ENCODE data around the gene DPP10. TPM values are rescaled to one million over a fixed set of nuclear protein-coding genes. Genes with fewer than 3 reads are reported as not detected.
A peak's percentile ranks its signal among the peaks of the same experiment; 100 is the strongest.

DPP10 gene
- total RNA-seq, 1 donor from 2014 or later = 1.1 TPM

DNA sequence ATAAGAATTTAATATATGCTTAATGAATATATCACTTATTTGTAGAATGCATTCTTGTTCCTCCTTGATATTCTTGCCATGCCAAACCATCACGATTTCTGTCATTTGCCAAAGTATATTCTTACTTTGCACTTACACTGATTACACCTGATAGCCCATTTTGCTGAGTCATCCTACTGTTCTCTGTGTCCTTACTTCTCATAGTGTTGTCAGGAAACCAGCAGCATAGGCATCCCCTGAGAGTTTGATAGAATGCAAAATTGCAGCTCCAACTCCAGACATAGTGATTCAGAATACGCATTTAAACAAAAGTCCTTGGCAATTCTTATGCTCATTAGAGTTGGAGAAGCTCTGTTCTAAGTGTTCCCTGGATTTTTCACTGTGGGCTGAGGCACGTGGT, 687.1 kb downstream of the DPP10 start:
- no peak overlapping the region for H3K4me3 Mint-ChIP-seq (ENCODE audit: unreplicated experiment)
- H3K4me1 Mint-ChIP-seq (ENCODE audit: low read depth, unreplicated experiment) = peaks cover 7% of the 10 kb centered on the region
- no peak for FAIRE-seq

DNA sequence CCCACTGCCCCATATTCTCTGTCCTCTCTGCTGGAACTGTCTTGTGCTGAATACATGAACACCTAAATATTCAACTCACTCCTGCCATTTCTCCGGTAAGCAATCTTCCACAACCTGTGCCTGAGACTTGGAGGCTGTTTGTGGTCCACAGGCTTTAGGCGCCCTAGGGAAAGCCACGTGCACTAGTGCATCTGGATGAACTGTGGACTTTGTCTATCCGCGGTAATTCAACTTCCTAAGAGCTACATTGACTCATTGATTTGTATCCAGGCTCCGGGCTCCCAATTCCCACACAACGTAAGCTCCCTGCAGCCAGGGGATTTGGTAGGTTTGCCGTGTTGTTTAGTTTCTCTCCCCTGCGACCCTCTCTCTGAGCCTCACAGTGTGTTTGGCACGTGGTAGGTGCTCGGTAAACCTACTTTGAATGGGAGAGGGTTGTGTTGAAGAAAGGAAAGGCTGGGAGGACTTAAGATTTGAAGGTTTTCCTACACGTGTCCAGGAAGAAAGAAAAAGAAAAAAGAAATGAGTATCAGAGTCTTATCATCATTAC, 718.2 kb downstream of the DPP10 start:
- H3K9me3 Mint-ChIP-seq (ENCODE audit: unreplicated experiment) = no peaks in the 10 kb centered on the region
- no peaks in the 10 kb centered on the region for H4K20me1 ChIP-seq (ENCODE audit: insufficient read depth, low read length)
- H3K4me3 ChIP-seq (ENCODE audit: insufficient read depth, low read depth, low read length) = no peak overlapping the region
- no peak overlapping the region for H2AFZ ChIP-seq (ENCODE audit: low read depth, low read length)
- no peaks in the 10 kb centered on the region for H3K36me3 ChIP-seq (ENCODE audit: insufficient read depth, low read length)
- peak overlapping the region; percentile 84 for H3K4me3 Mint-ChIP-seq (ENCODE audit: unreplicated experiment)
- H3K27me3 Mint-ChIP-seq (ENCODE audit: low read depth, unreplicated experiment) = peaks cover 27% of the 10 kb centered on the region
- no peak overlapping the region for H3K4me2 ChIP-seq (ENCODE audit: low read length)
- H3K27ac Mint-ChIP-seq (ENCODE audit: unreplicated experiment) = no peak overlapping the region
- H3K36me3 Mint-ChIP-seq (ENCODE audit: low read depth, unreplicated experiment) = no peaks in the 10 kb centered on the region
- FAIRE-seq (no peak), DNase-seq (ENCODE audit: low read depth) (no peak)
- no peaks in the 10 kb centered on the region for H3K79me2 ChIP-seq (ENCODE audit: insufficient read depth, low read length)
- no peaks in the 10 kb centered on the region for H3K4me1 ChIP-seq (ENCODE audit: insufficient read depth, low read length)
- no peak overlapping the region for H3K9ac ChIP-seq (ENCODE audit: low read length)
- TF ChIP-seq EZH2 (IDR thresholded peaks at IDR 0.05; ENCODE audit: insufficient read depth, low read length) = no peak
- TF ChIP-seq, protein P1, sequence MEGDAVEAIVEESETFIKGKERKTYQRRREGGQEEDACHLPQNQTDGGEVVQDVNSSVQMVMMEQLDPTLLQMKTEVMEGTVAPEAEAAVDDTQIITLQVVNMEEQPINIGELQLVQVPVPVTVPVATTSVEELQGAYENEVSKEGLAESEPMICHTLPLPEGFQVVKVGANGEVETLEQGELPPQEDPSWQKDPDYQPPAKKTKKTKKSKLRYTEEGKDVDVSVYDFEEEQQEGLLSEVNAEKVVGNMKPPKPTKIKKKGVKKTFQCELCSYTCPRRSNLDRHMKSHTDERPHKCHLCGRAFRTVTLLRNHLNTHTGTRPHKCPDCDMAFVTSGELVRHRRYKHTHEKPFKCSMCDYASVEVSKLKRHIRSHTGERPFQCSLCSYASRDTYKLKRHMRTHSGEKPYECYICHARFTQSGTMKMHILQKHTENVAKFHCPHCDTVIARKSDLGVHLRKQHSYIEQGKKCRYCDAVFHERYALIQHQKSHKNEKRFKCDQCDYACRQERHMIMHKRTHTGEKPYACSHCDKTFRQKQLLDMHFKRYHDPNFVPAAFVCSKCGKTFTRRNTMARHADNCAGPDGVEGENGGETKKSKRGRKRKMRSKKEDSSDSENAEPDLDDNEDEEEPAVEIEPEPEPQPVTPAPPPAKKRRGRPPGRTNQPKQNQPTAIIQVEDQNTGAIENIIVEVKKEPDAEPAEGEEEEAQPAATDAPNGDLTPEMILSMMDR (IDR thresholded peaks at IDR 0.05; ENCODE audit: insufficient read depth, low read depth, low read length) = no peak
- no peaks in the 10 kb centered on the region for H3K4me1 Mint-ChIP-seq (ENCODE audit: low read depth, unreplicated experiment)
- no peak overlapping the region for H3K27ac ChIP-seq (ENCODE audit: low read depth, low read length)
- peaks cover 15% of the 10 kb centered on the region for H3K27me3 ChIP-seq (ENCODE audit: insufficient read depth, low read length)
- H3K9me3 ChIP-seq (ENCODE audit: insufficient read depth, low read depth, low read length) = no peaks in the 10 kb centered on the region

More for the DNA sequence above, 687.1 kb downstream of the DPP10 start:
- Histone ChIP-seq H3K4me3 (ENCODE audit: insufficient read depth, low read depth, low read length) (no peak overlapping the region), H3K4me2 (ENCODE audit: low read length) (no peak overlapping the region), H2AFZ (ENCODE audit: low read depth, low read length) (no peak overlapping the region), H3K4me1 (ENCODE audit: insufficient read depth, low read length) (no peaks in the 10 kb centered on the region), H3K9me3 (ENCODE audit: insufficient read depth, low read depth, low read length) (no peaks in the 10 kb centered on the region), H3K9ac (ENCODE audit: low read length) (no peak overlapping the region), H4K20me1 (ENCODE audit: insufficient read depth, low read length) (no peaks in the 10 kb centered on the region), H3K27ac (ENCODE audit: low read depth, low read length) (no peak overlapping the region), H3K79me2 (ENCODE audit: insufficient read depth, low read length) (no peaks in the 10 kb centered on the region), H3K36me3 (ENCODE audit: insufficient read depth, low read length) (no peaks in the 10 kb centered on the region), H3K27me3 (ENCODE audit: insufficient read depth, low read length) (no peaks in the 10 kb centered on the region)
- Mint-ChIP-seq H3K9me3 (ENCODE audit: unreplicated experiment) (no peaks in the 10 kb centered on the region), H3K27me3 (ENCODE audit: low read depth, unreplicated experiment) (no peaks in the 10 kb centered on the region), H3K27ac (ENCODE audit: unreplicated experiment) (no peak overlapping the region), H3K36me3 (ENCODE audit: low read depth, unreplicated experiment) (no peaks in the 10 kb centered on the region)
- DNase-seq (ENCODE audit: low read depth) = no peak
- no peak for TF ChIP-seq EZH2 (IDR thresholded peaks at IDR 0.05; ENCODE audit: insufficient read depth, low read length)
- TF ChIP-seq, protein P1 (IDR thresholded peaks at IDR 0.05; ENCODE audit: insufficient read depth, low read depth, low read length) = no peak

DNA sequence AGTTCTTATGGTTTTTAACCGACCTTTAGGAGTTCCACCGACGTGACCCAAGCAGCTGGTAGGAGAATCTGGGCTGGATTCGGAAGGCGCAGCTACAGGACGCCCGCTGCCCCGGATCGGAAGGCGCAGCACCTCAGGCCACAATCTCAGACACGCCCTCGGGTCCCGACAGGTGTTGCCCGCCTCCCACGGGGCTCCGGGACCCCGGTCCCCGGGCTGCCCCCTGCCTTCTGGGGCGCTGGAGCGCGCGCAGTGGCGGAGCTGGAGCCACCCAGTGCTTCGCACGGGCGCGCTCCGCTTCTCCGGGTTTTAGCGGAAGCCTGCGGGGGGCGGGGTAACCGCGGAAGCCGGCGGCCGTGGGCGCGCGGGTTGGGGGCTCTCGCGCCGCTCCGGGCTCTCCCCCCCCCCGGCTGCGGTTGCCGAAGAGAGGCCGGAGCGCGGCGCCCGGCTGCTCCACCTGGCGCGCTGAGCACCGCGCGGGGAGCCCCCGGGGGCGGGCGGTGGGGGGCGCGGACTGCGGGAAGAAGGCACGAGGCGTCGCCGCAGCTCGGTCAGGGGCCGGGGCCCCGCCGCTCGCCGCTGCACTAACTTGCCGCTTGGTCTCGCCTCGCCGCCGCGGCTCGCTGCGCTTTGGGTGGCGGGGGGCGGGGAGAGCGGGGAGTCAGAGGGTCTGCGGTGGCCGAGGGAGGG, 718.8 kb downstream of the DPP10 start:
- no peak for FAIRE-seq
- H3K4me2 ChIP-seq (ENCODE audit: low read length) = peak overlapping the region; percentile 26

More for the DNA sequence above, 718.8 kb downstream of the DPP10 start:
- Histone ChIP-seq H3K4me3 (ENCODE audit: insufficient read depth, low read depth, low read length) (no peak overlapping the region), H3K79me2 (ENCODE audit: insufficient read depth, low read length) (no peaks in the 10 kb centered on the region), H3K9ac (ENCODE audit: low read length) (no peak overlapping the region), H3K27ac (ENCODE audit: low read depth, low read length) (no peak overlapping the region), H3K4me1 (ENCODE audit: insufficient read depth, low read length) (no peaks in the 10 kb centered on the region), H3K27me3 (ENCODE audit: insufficient read depth, low read length) (peaks cover 15% of the 10 kb centered on the region), H3K9me3 (ENCODE audit: insufficient read depth, low read depth, low read length) (no peaks in the 10 kb centered on the region), H2AFZ (ENCODE audit: low read depth, low read length) (no peak overlapping the region), H4K20me1 (ENCODE audit: insufficient read depth, low read length) (no peaks in the 10 kb centered on the region), H3K36me3 (ENCODE audit: insufficient read depth, low read length) (no peaks in the 10 kb centered on the region)
- TF ChIP-seq, protein P1 (IDR thresholded peaks at IDR 0.05; ENCODE audit: insufficient read depth, low read depth, low read length) = no peak
- TF ChIP-seq EZH2 (IDR thresholded peaks at IDR 0.05; ENCODE audit: insufficient read depth, low read length) = no peak
- H3K9me3 Mint-ChIP-seq (ENCODE audit: unreplicated experiment) = no peaks in the 10 kb centered on the region
- H3K36me3 Mint-ChIP-seq (ENCODE audit: low read depth, unreplicated experiment) = no peaks in the 10 kb centered on the region
- no peak overlapping the region for H3K27ac Mint-ChIP-seq (ENCODE audit: unreplicated experiment)
- no peak for DNase-seq (ENCODE audit: low read depth)
- peaks cover 27% of the 10 kb centered on the region for H3K27me3 Mint-ChIP-seq (ENCODE audit: low read depth, unreplicated experiment)
- peak overlapping the region; percentile 84 for H3K4me3 Mint-ChIP-seq (ENCODE audit: unreplicated experiment)
- H3K4me1 Mint-ChIP-seq (ENCODE audit: low read depth, unreplicated experiment) = no peaks in the 10 kb centered on the region
